CD4-positive, alpha-beta T cell (primary cell): ENCODE results near the gene GSG1L. TPM values are rescaled to one million over a fixed set of nuclear protein-coding genes. Genes with fewer than 3 reads are reported as not detected.

ENCODE experiments used
- ATAC-seq: fragments of 200-7000 bp; cut with Tn5 transposase; one replicate; pipeline ENCODE4 v1.10.0; 2022; ENCODE audit warnings: mild to moderate bottlenecking; ENCODE audit not compliant: poor library complexity
- CTCF ChIA-PET: fragments of 350-600 bp; sonication (Branson Sonifier 250); formaldehyde crosslinking; loops from one replicate; lab custom pipeline; 2021; ENCODE audit warnings: antibody characterized with exemption, inconsistent platforms; lab: Charles Lee
- POLR2A ChIA-PET: fragments of 350-600 bp; sonication (Branson Sonifier 250); formaldehyde crosslinking; loops from one replicate; lab custom pipeline; 2021; ENCODE audit warnings: antibody characterized with exemption, inconsistent platforms; lab: Charles Lee
- DNase-seq, 14 experiments: peaks; one replicate each; pipeline ENCODE4 v3.0.0-alpha.2; 2013 to 2020; ENCODE audit warnings: mixed read lengths in 2 of 14
- H3K27ac ChIP-seq, 2 donors: one replicate each; pipeline versions ENCODE4 v1.5.1 to v1.7.0; 2013; ENCODE audit warnings: low read length in 2 of 2, low read depth in 1 of 2, mild to moderate bottlenecking in 1 of 2
- H3K27me3 ChIP-seq, 2 experiments: 1 replicate in 1 of 2; 2 replicates in 1 of 2; pipeline versions ENCODE4 v1.6.1 to v1.7.0; 2013; ENCODE audit warnings: low read length in 2 of 2, control low read depth in 1 of 2, mild to moderate bottlenecking in 1 of 2, moderate library complexity in 1 of 2; ENCODE audit not compliant: insufficient read depth in 2 of 2, control insufficient read depth in 1 of 2
- H3K36me3 ChIP-seq: one replicate; pipeline ENCODE4 v1.6.1; 2013; ENCODE audit warnings: low read length, control low read depth; ENCODE audit not compliant: insufficient read depth
- H3K4me1 ChIP-seq: one replicate; pipeline ENCODE4 v1.6.1; 2013; ENCODE audit warnings: low read length, control low read depth; ENCODE audit not compliant: insufficient read depth
- H3K4me3 ChIP-seq: one replicate; pipeline ENCODE4 v1.5.1; 2013; ENCODE audit warnings: mild to moderate bottlenecking, low read length, moderate library complexity
- H3K9me3 ChIP-seq, 2 experiments: 1 replicate in 1 of 2; 2 replicates in 1 of 2; pipeline versions ENCODE4 v1.6.1 to v1.7.0; 2013; ENCODE audit warnings: low read length in 2 of 2, mild to moderate bottlenecking in 2 of 2, control low read depth in 1 of 2, moderate library complexity in 1 of 2; ENCODE audit not compliant: control insufficient read depth in 1 of 2, insufficient read depth in 1 of 2
- H3K27ac Mint-ChIP-seq: one replicate; pipeline ENCODE4 v1.8.0; 2020; ENCODE audit warnings: mixed read lengths
- H3K27me3 Mint-ChIP-seq: one replicate; pipeline ENCODE4 v1.8.0; 2021; ENCODE audit warnings: mixed read lengths
- H3K36me3 Mint-ChIP-seq: one replicate; pipeline ENCODE4 v1.8.0; 2021; ENCODE audit warnings: low read depth, mixed read lengths
- H3K4me1 Mint-ChIP-seq: one replicate; pipeline ENCODE4 v1.8.0; 2021; ENCODE audit warnings: low read depth, mixed read lengths
- H3K4me3 Mint-ChIP-seq: one replicate; pipeline ENCODE4 v1.8.0; 2020; ENCODE audit warnings: mild to moderate bottlenecking, mixed read lengths
- H3K9me3 Mint-ChIP-seq: one replicate; pipeline ENCODE4 v1.8.0; 2020; ENCODE audit warnings: mixed read lengths
- intact Hi-C, 2 experiments: fragments of 100-400 bp; cut with DNase I in 1 of 2; cut with micrococcal nuclease in 1 of 2; formaldehyde crosslinking; loops; one replicate each; pipeline versions ENCODE4 v1.15.1 to v1.9.0; 2023 to 2025; cut with DNase I, micrococcal nuclease
- total RNA-seq, 174 experiments: library from RNA in 2 of 174; stranded (reverse) in 2 of 174; gene quantifications; one replicate each; pipeline ENCODE4 v1.2.3 and lab custom pipeline; 2021 to 2026
- TF ChIP-seq, protein P1 (sequence below): fragments of 200-600 bp; IDR thresholded peaks from one replicate; pipeline ENCODE4 v1.8.0; 2022; ENCODE audit warnings: antibody characterized with exemption, mild to moderate bottlenecking

GSG1L gene
- total RNA-seq, 2 experiments from 2014 or later: not detected

DNA sequence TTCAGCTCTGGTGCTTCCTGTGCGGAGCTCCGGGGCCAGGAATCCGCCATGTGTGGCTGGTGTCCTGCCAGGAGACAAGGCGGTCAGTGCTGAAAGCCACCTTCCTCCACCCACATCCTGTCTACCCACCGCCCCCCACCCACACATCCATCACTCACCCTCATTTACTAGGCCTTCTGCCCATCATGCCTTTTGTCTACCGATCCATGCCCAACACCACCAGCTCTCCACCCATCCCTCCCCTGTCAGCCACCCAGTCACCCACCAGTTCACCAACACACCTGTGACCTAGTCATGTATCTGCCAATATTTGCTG is 272.2 kb downstream of the GSG1L start:
- Mint-ChIP-seq H3K27me3 (peaks cover 28% of the 10 kb centered on the region), H3K4me3 (no peak overlapping the region), H3K9me3 (no peaks in the 10 kb centered on the region), H3K27ac (no peak overlapping the region), H3K36me3 (no peaks in the 10 kb centered on the region), H3K4me1 (no peaks in the 10 kb centered on the region)
- TF ChIP-seq, protein P1, sequence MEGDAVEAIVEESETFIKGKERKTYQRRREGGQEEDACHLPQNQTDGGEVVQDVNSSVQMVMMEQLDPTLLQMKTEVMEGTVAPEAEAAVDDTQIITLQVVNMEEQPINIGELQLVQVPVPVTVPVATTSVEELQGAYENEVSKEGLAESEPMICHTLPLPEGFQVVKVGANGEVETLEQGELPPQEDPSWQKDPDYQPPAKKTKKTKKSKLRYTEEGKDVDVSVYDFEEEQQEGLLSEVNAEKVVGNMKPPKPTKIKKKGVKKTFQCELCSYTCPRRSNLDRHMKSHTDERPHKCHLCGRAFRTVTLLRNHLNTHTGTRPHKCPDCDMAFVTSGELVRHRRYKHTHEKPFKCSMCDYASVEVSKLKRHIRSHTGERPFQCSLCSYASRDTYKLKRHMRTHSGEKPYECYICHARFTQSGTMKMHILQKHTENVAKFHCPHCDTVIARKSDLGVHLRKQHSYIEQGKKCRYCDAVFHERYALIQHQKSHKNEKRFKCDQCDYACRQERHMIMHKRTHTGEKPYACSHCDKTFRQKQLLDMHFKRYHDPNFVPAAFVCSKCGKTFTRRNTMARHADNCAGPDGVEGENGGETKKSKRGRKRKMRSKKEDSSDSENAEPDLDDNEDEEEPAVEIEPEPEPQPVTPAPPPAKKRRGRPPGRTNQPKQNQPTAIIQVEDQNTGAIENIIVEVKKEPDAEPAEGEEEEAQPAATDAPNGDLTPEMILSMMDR: no peak
- Histone ChIP-seq H3K36me3 (no peaks in the 10 kb centered on the region), H3K9me3 (peaks cover 0 to 14% of the 10 kb centered on the region in 2 experiments), H3K27ac (no peak overlapping the region), H3K4me3 (no peak overlapping the region), H3K27me3 (no peaks in the 10 kb centered on the region), H3K4me1 (no peaks in the 10 kb centered on the region)
- intact Hi-C loops: no loop called here
- POLR2A ChIA-PET: no interaction called here
- ATAC-seq (no peak), DNase-seq (no peak)
- CTCF ChIA-PET: no interaction called here

DNA sequence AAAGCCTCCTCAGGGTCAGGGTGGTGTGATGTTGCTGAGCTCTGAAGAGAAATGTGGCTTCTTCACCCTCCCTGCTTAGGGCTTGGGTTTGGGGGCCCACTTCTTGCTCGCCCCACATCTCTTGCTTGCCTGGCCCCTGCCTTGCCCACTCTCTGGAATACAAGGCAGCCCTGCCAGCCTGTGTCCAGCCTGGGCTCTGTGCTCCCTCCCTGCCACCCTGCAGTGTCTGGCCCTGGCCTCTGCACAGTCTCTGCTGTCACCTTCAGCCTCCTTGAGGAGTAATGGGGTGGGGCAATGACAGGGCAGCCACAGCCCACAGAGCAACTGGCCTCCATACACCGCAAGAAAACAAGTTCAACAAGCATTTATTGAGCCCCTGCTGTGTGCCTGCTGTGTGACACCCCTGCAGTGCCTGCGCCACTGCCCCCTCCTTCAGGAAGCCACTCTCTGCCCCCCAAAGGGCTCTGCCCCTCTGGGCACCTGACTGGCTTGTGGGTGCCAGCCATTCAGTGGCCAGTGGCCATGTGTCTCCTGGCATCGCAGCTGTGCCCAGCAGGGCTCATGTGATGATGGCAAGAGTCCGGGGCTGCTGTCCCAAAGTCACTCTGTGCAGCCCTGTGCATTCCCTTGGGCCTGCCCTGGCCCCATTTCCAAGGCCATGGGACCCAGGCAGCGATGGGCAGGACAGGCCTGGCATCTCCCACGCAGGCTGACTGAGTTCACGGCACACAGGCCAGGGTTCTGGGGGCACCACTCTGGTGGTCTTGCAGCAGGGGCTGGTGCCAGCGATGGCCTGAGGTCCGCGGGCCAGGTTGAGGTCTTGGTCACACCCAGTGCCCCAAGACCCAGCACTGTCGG is 272.7 kb downstream of the GSG1L start:
- Mint-ChIP-seq H3K27ac (no peak overlapping the region), H3K9me3 (no peaks in the 10 kb centered on the region), H3K4me3 (no peak overlapping the region), H3K27me3 (peaks cover 23% of the 10 kb centered on the region), H3K36me3 (no peaks in the 10 kb centered on the region), H3K4me1 (no peaks in the 10 kb centered on the region)
- no peaks in the 10 kb centered on the region for H3K36me3 ChIP-seq
- no peaks in the 10 kb centered on the region for H3K27me3 ChIP-seq
- DNase-seq: no peak
- TF ChIP-seq, protein P1: no peak
- POLR2A ChIA-PET: no interaction called here
- no peak overlapping the region for H3K4me3 ChIP-seq
- no peak for ATAC-seq
- no peaks in the 10 kb centered on the region for H3K4me1 ChIP-seq
- no peak overlapping the region for H3K27ac ChIP-seq
- peaks cover 0 to 14% of the 10 kb centered on the region in 2 experiments for H3K9me3 ChIP-seq
- intact Hi-C loops: no loop called here
- CTCF ChIA-PET: no interaction called here

GRCh38 chr16:27789595-27790241 is 273.8 kb downstream of the GSG1L start:
- Histone ChIP-seq H3K4me1 (no peaks in the 10 kb centered on the region), H3K27ac (no peak overlapping the region), H3K4me3 (no peak overlapping the region), H3K9me3 (peaks cover 0 to 17% of the 10 kb centered on the region in 2 experiments), H3K27me3 (no peaks in the 10 kb centered on the region), H3K36me3 (no peaks in the 10 kb centered on the region)
- Mint-ChIP-seq H3K27me3 (peaks cover 21% of the 10 kb centered on the region), H3K4me3 (no peak overlapping the region), H3K36me3 (no peaks in the 10 kb centered on the region), H3K9me3 (no peaks in the 10 kb centered on the region), H3K27ac (no peak overlapping the region), H3K4me1 (no peaks in the 10 kb centered on the region)
- DNase-seq (no peak), ATAC-seq (no peak)
- CTCF ChIA-PET: no interaction called here
- intact Hi-C loops: no loop called here
- POLR2A ChIA-PET: no interaction called here
- TF ChIP-seq, protein P1: no peak
